HepG2 (cell line): ENCODE data around the gene ZNF783. TPM values are rescaled to one million over a fixed set of nuclear protein-coding genes. Genes with fewer than 3 reads are reported as not detected.
A peak's percentile ranks its signal among the peaks of the same experiment; 100 is the strongest.

Experiments used
- AHDC1 ChIP-seq: sonication (generic); formaldehyde crosslinking; IDR thresholded peaks from 2 replicates; pipeline ENCODE4 v1.5.1; 2020; ENCODE audit warnings: mild to moderate bottlenecking, missing genetic modification reagents, borderline replicate concordance
- BATF2 ChIP-seq: sonication (generic); formaldehyde crosslinking; IDR thresholded peaks from 2 replicates; pipeline ENCODE4 v1.8.0; 2022; ENCODE audit warnings: mild to moderate bottlenecking, missing genetic modification reagents, moderate library complexity
- HNF1B ChIP-seq: sonication (generic); formaldehyde crosslinking; IDR thresholded peaks from 2 replicates; pipeline ENCODE4 v1.5.1; 2020; ENCODE audit warnings: mild to moderate bottlenecking, moderate library complexity, missing genetic modification reagents
- KDM5A ChIP-seq: fragments of 200-600 bp; sonication (generic); IDR thresholded peaks from 2 replicates; pipeline ENCODE4 v1.7.0; 2018; ENCODE audit warnings: antibody characterized with exemption, mild to moderate bottlenecking, low read length, borderline replicate concordance
- MZF1 ChIP-seq: sonication (generic); formaldehyde crosslinking; IDR thresholded peaks from 2 replicates; pipeline ENCODE4 v1.8.1; 2023; ENCODE audit warnings: mild to moderate bottlenecking, missing genetic modification reagents, borderline replicate concordance
- PRDM4 ChIP-seq: sonication (generic); formaldehyde crosslinking; IDR thresholded peaks from 2 replicates; pipeline ENCODE4 v1.9.0; 2021; ENCODE audit warnings: missing genetic modification reagents, borderline replicate concordance
- RBM39 ChIP-seq: fragments of 200-400 bp; formaldehyde crosslinking; IDR thresholded peaks from one replicate; pipeline ENCODE4 v1.6.1; 2018; ENCODE audit warnings: antibody characterized with exemption, mild to moderate bottlenecking, low read depth, low read length; ENCODE audit not compliant: poor library complexity, severe bottlenecking
- ZNF18 ChIP-seq: sonication (generic); formaldehyde crosslinking; IDR thresholded peaks from 2 replicates; pipeline ENCODE4 v1.8.0; 2022; ENCODE audit warnings: mild to moderate bottlenecking, missing genetic modification reagents; ENCODE audit not compliant: insufficient replicate concordance
- ZNF275 ChIP-seq: sonication (generic); formaldehyde crosslinking; IDR thresholded peaks from 2 replicates; pipeline ENCODE4 v1.8.0; 2022; ENCODE audit warnings: missing genetic modification reagents, mild to moderate bottlenecking, inconsistent platforms, borderline replicate concordance
- ZNF768 ChIP-seq: sonication (generic); formaldehyde crosslinking; IDR thresholded peaks from 2 replicates; pipeline ENCODE4 v1.4.0; 2020; ENCODE audit warnings: missing genetic modification reagents
- polyA plus RNA-seq, 8 experiments: library from polyadenylated mRNA; depleted of rRNA in 3 of 8; stranded (reverse) in 7 of 8; unstranded in 1 of 8; fragments of >200 nt; fragmentation: Illumina TruSeq in 4 of 8; extraction: Trizol in 4 of 8; gene quantifications; 2 replicates each; pipeline versions ENCODE4 v1.2.1 to v1.2.3, GENCODE V29; 2011 to 2016; ENCODE audit warnings: low read depth in 4 of 8, missing spikeins in 1 of 8, mixed read lengths in 1 of 8; ENCODE audit not compliant: insufficient read depth in 1 of 8
- total RNA-seq, 5 experiments: library from RNA; depleted of rRNA; stranded (reverse); fragments of >200 nt; fragmentation: Illumina TruSeq; extraction: Trizol; gene quantifications; 2 replicates each; pipeline ENCODE4 v1.2.3, GENCODE V29; 2016; ENCODE audit warnings: low read depth in 1 of 5

ZNF783 gene
- total and polyA plus RNA-seq, 2 of the 13 experiments (the other 11 are each of a cell fraction or from before 2014, with no cell fraction given) = 4.1 to 5.2 TPM

- TF ChIP-seq RBM39 (no peak), KDM5A (no peak), ZNF275 (CRISPR knock-in tag) (peak; percentile 64; the same call in 1 of the 2 replicates), MZF1 (CRISPR knock-in tag) (no peak), ZNF18 (CRISPR knock-in tag) (peak; percentile 55), BATF2 (CRISPR knock-in tag) (peak; percentile 92; the same call in 1 of the 2 replicates), AHDC1 (CRISPR knock-in tag) (peak; percentile 21; the same call in 1 of the 2 replicates), ZNF768 (CRISPR knock-in tag) (0 out of 2 replicates have a peak, but pooled peaks have one; percentile 25), PRDM4 (CRISPR knock-in tag) (no peak), HNF1B (no peak)
Observed at GRCh38 chr7:149261829-149262617, at the start of gene ZNF783 (continued).
